ENCODE measurements around the gene CERS3.

GRCh38 chr15:100434561-100434960 lies 94.2 kb downstream of the CERS3 start:
- TF ChIP-seq POLR2A (IDR thresholded peaks at IDR 0.05; ENCODE audit: low read length) (no peak), GATA1 (IDR thresholded peaks at IDR 0.05; ENCODE audit: low read depth, low read length) (no peak)
